ENCODE data around the gene FGD5.
"Not testable (repeated sequence)": the region's sequence is repeated elsewhere in the genome, so short reads cannot be mapped to it uniquely, and the experiment has no call there.

Gene FGD5

GRCh38 chr3:14803981-14804834 is 14.6 kb upstream of the FGD5 start:
- intact Hi-C loops (cut with DNase I): no loop called here
- DNase-seq: no peak

DNA sequence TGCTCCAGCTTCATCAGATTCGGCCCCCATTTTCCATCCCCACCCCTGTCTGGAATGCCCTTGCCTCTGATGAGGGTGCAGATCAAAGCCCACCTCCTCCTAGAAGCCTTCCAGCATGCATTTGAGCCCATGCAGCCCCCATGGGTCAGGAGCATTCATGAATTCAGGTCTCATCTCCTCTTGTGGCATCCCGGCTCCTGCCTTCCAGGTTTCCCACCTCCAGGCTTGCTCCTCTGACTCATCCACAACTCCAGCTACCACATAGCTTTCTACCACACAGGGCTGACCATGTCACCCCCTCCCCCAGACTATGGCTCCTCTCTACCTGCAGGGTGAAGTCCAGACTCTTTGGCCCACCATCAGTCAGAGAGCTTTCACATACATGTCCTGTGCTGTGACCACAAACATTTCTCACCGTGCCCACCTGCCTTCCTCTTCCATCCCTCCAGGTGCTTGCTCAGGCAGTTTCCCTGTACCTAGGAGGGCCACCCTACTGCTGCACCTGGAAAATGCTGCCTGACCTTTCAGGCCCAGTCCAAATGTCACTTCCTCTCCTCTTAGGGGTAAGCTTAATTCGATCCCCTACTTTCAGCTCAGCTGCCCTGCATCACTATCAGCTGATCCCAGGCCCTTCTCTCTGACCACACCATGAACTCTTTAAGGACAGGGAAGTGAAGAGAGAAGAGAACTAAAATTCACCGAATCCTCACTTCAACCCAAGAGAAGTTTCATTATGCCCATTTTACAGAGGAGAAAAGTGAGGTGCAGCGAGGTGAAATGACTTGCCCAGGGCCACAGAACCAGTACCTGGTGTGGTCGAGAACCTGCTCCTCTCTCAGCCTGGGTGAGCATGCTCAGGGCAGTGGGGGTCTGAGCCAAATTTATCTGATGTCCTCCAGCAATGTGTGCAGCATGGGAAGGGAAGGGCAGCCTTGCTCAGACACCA is 13.7 kb upstream of the FGD5 start:
- DNase-seq: no peak
- intact Hi-C loops (cut with DNase I): no loop called here

GRCh38 chr3:14805961-14806537 is 12.7 kb upstream of the FGD5 start:
- intact Hi-C loops (cut with DNase I): no loop called here
- DNase-seq: no peak

DNA sequence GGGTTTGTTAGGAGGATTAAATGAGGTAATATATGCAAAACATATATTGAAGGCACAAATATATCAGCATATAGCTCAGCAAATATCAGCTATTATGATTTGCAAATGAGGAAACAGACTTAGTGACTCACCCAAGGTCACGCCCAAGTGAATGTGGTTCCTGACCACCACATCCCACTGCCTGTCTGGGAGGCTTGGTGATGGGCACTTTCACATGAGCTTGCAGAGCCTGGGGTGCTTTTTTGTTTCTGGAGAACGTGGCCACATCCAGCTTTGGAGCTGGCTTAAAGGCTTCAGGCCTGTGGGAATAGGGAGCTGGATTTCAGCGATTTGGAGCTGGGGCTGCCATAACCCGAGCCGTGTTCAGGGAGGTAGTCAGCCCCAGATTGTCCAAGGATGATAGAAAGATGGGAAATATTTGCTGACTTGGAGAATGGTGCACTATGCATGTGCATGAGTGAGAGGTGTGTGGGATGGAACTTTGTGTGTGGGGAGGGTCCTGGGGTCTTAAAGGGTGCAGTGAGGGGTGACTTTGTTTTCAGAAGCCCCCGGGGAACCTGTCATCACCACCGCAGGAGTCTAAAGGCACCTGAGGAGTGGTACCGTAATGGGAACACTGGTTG is 12.0 kb upstream of the FGD5 start:
- DNase-seq: no peak
- intact Hi-C loops (cut with DNase I): no loop called here

DNA sequence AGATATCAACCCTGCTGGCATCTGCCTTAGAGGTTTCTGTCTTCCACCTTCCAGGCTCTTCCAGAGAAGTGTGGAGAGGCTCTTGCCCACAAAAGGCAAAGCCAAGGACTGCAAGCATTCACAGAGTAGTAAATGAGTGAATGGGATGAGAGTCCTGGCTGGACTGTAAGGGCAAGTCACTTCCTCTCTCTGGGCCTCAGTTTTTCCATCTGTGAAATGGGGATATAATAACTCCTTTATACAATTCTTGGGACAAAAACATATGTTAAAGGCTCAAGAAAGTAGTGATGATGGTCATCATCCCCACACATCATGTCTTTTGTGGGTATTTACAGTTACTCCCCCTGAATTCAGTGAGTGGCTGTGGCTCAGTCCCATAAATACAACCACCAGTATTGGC is 10.7 kb upstream of the FGD5 start:
- DNase-seq: no peak
- intact Hi-C loops (cut with DNase I): no loop called here

- intact Hi-C loops (cut with DNase I): no loop called here
- DNase-seq: no peak
These were observed 10.1 kb upstream of the FGD5 start for GRCh38 chr3:14808502-14809266.

GRCh38 chr3:14809611-14810010 is 9.2 kb upstream of the FGD5 start:
- intact Hi-C loops (cut with DNase I): not testable (repeated sequence)

GRCh38 chr3:14810070-14810791 is 8.5 kb upstream of the FGD5 start:
- intact Hi-C loops (cut with DNase I): no loop called here
- peak in 3 of 42 donors; percentile 12 to 31 (median 19) for DNase-seq

More at GRCh38 chr3:14809611-14810010, 9.2 kb upstream of the FGD5 start:
- not testable (repeated sequence) for DNase-seq

DNA sequence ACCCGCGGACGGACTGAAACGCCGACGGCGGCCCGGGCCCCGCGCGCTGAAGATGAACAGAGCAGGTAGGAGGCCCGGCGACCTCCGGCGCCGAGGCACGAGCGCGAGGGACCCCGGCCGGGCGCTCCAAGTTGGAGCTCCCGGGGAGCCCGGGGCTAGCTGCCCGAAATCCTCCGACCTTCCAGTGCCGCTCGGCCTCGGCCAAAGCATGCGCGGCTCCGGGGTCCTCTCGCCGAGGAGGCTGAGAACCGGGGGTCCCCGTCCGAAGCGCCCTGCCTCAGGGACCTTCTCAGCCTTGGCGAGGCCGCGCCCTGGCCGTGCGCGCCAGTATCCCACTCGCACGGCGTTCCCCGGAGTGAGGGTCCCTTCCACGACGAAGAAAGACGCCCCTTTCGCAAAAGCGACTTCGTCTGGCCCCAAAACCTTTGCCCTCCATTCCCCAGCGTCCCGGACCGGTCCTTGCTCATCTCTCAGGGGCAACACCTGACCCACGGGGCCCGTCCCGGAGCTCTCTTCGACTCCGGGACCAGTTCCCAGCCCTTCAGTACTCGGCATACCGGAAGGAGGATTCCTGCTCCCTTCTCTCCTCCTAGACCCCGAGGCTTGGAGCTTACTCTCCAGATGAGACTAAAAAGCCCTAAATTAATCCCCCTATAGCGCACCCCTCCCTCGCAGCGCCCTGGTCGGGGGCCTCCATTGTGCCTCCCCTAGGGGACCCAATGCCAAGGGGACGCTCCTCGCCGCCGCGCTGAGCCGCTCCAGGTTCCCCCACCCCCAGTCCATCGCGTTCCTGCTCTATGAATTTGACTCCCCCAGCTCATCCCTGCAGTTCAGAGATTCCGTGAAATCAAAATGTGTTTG is 7.7 kb upstream of the FGD5 start:
- intact Hi-C loops (cut with DNase I): no loop called here
- DNase-seq: no peak

DNA sequence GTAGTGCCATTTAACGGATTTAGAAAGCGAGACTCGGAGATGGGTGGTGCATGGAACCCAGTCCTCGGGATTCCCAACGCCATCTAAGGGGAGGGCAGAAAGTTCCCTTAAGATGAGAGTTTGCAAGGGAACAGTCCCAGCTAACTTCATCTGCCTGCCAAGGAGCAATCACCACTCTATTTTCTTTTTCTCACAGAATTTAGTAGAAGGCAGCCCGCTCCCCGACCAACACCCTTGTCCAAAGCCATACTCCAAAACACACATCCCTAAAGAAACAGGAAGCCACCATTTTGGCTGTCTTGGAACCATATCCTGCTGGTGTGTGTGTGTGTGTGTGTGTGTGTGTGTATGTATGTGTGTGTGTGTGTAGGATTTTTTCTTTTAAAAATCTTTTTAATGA is 7.1 kb upstream of the FGD5 start:
- no peak for DNase-seq
- intact Hi-C loops (cut with DNase I): no loop called here

- intact Hi-C loops (cut with DNase I): no loop called here
- no peak for DNase-seq
These were observed 6.5 kb upstream of the FGD5 start for GRCh38 chr3:14812196-14812790.

DNA sequence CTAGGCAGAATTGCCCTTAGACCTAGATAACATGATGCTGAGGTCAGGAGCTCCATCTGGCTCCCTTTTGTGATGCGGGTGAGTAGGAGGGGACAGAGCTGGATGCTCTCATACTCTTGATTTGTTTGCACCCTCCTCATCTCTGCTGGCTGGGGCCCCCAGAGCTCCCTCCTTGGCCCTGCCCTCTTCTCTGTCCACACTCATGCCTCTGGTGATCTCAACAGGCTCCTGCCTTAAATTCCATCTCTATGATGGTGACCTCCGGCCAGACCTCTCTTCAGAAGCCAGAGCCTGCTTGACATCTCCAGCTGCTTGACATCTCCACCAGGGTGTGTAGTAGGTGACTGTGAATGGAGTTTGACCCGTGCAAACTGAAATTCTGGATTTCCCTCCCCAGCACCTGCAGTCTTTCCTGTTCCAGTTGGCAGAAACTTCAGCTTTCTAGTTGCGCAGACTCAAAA is 4.3 kb upstream of the FGD5 start:
- intact Hi-C loops (cut with DNase I): no loop called here
- no peak for DNase-seq

- intact Hi-C loops (cut with DNase I): no loop called here
- no peak for DNase-seq
These were observed 2.4 kb upstream of the FGD5 start for GRCh38 chr3:14816359-14816758.

- intact Hi-C loops (cut with DNase I): no loop called here
- DNase-seq: no peak
These were observed 909 bp downstream of the FGD5 start for GRCh38 chr3:14819671-14820070.

DNA sequence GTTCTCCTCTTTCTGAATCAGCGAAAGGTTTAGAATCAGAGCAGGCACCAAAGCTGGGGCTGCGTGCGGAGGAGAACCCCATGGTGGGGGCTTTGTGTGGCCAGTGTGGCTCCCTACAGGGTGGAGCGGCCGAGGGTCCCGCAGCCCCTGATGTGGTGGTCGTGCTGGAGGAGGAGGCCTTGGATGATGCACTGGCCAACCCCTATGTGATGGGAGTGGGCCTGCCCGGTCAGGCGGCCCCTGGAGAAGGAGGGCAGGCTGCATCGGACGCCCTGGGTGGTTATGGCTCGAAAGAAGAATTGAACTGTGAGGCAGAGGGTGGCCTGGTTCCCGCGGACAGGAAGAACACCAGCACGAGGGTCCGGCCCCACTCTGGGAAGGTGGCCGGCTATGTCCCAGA is 1.4 kb downstream of the FGD5 start:
- DNase-seq: no peak
- intact Hi-C loops (cut with DNase I): no loop called here

DNA sequence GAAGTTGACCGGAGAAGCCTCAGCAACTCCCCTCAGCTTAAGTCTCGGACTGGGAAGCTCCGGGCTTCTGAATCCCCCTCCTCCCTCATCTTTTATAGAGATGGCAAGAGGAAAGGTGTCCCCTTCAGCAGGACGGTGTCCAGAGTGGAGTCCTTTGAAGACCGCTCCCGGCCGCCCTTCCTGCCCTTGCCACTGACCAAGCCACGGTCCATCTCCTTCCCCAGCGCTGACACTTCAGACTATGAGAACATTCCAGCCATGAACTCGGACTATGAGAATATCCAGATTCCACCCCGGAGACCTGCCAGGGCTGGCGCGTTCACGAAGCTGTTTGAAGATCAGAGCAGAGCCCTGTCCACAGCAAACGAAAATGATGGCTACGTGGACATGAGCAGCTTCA is 2.4 kb downstream of the FGD5 start:
- intact Hi-C loops (cut with DNase I): no loop called here
- DNase-seq: no peak

DNA sequence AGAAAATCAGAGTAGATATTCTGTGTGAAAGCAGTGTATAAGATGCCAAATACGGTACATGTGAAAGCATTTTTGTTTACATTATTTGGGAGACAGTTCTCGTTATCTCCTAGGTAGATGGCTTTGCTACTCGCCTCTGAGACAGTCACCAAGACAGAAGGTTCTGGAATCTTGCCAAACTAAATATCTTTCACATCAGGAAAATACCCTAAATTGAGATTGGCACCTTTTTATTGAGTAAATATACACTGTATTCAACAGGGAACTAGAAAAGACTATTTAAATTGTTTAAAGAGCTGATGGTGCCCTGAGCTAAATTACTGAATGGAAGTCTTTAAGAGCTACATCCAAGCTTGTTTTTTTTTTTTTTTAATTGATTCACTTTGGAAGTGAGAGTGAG is 3.4 kb downstream of the FGD5 start:
- no peak for DNase-seq
- intact Hi-C loops (cut with DNase I): no loop called here
